ENCODE results near the gene METTL1.

Gene METTL1

GRCh38 chr12:57751788-57752667 lies 19.9 kb downstream of the METTL1 start, which contains the start of gene CDK4:
CDK4 (minus strand) TSS chr12:57752310; CDS start chr12:57751717, 593 bp downstream.
- DNase-seq = peak; percentile 99

- DNase-seq = no peak
Observed at GRCh38 chr12:57751432-57751787, 20.5 kb downstream of the METTL1 start.

GRCh38 chr12:57750561-57751431 lies 21.1 kb downstream of the METTL1 start:
- DNase-seq = no peak

GRCh38 chr12:57749061-57749460 lies 22.8 kb downstream of the METTL1 start:
- DNase-seq = no peak

- DNase-seq = no peak
Observed at GRCh38 chr12:57746025-57746424, 25.9 kb downstream of the METTL1 start.

- no peak for DNase-seq
Observed at GRCh38 chr12:57745485-57745881, 26.4 kb downstream of the METTL1 start.

GRCh38 chr12:57744777-57745484 lies 27.0 kb downstream of the METTL1 start, which contains the start of gene TSPAN31:
TSPAN31 (plus strand) TSS chr12:57745039; CDS start chr12:57745155, 116 bp downstream.
- DNase-seq = peak; percentile 97

GRCh38 chr12:57744194-57744776 lies 27.6 kb downstream of the METTL1 start:
- DNase-seq = no peak

GRCh38 chr12:57743769-57744168 lies 28.1 kb downstream of the METTL1 start:
- no peak for DNase-seq

- no peak for DNase-seq
Observed at GRCh38 chr12:57741844-57742738, 29.8 kb downstream of the METTL1 start.

GRCh38 chr12:57741413-57741789 lies 30.5 kb downstream of the METTL1 start:
- no peak for DNase-seq

- DNase-seq = no peak
Observed at GRCh38 chr12:57740656-57741412, 31.1 kb downstream of the METTL1 start.

- no peak for DNase-seq
Observed at GRCh38 chr12:57739914-57740538, 31.9 kb downstream of the METTL1 start.

- DNase-seq = no peak
Observed at GRCh38 chr12:57739387-57739786, 32.5 kb downstream of the METTL1 start.

- peak; percentile 72 for DNase-seq
Observed at GRCh38 chr12:57738661-57739237, 33.2 kb downstream of the METTL1 start, which contains the start of gene AGAP2. AGAP2 (minus strand) TSS chr12:57738742; CDS start chr12:57738246, 496 bp downstream.

GRCh38 chr12:57737467-57738460 lies 34.1 kb downstream of the METTL1 start:
- DNase-seq = peak; percentile 70

- peak; percentile 45 for DNase-seq
Observed at GRCh38 chr12:57736741-57737466, 35.0 kb downstream of the METTL1 start.

All from retina (tissue), 1 donor.